Hepatocyte (in vitro differentiated cells): ENCODE measurements around the gene SLC35E1.

Source experiments
- CTCF ChIP-seq: fragments of 200-600 bp; sonication (generic); IDR thresholded peaks from 2 replicates; pipeline ENCODE4 v1.5.1; 2016; ENCODE audit warnings: antibody characterized with exemption, mild to moderate bottlenecking; ENCODE audit not compliant: poor library complexity
- EZH2 ChIP-seq: fragments of 200-600 bp; sonication (generic); IDR thresholded peaks from 2 replicates; pipeline ENCODE4 v1.6.1; 2016; ENCODE audit warnings: antibody characterized with exemption, mild to moderate bottlenecking, borderline replicate concordance

- peak; percentile 28 for TF ChIP-seq CTCF
- TF ChIP-seq EZH2 = no peak
Measured at GRCh38 chr19:16527971-16528521, 44.2 kb downstream of the SLC35E1 start.
